Measurements from ENCODE around the gene TMEM60. TPM values are rescaled to one million over a fixed set of nuclear protein-coding genes. Genes with fewer than 3 reads are reported as not detected.

Gene TMEM60
- polyA plus RNA-seq, 3 donors = 25.3 to 29.7 (median 25.7) TPM

GRCh38 chr7:77822269-77822668 is 24.0 kb upstream of the TMEM60 start:
- DNase-seq = no peak

GRCh38 chr7:77820967-77821366 is 22.7 kb upstream of the TMEM60 start:
- no peak for DNase-seq

GRCh38 chr7:77819021-77819420 is 20.8 kb upstream of the TMEM60 start:
- no peak for DNase-seq

- DNase-seq = no peak
Observed at GRCh38 chr7:77813180-77813579, 14.9 kb upstream of the TMEM60 start.

GRCh38 chr7:77812290-77812685 is 14.1 kb upstream of the TMEM60 start:
- no peak for DNase-seq

GRCh38 chr7:77811516-77812289 is 13.5 kb upstream of the TMEM60 start:
- DNase-seq = no peak

- DNase-seq = no peak
Observed at GRCh38 chr7:77808517-77808916, 10.3 kb upstream of the TMEM60 start.

- DNase-seq = no peak
Observed at GRCh38 chr7:77806425-77806824, 8.2 kb upstream of the TMEM60 start.

- DNase-seq = no peak
Observed at GRCh38 chr7:77802557-77803405, 4.5 kb upstream of the TMEM60 start.

GRCh38 chr7:77800730-77801129 is 2.5 kb upstream of the TMEM60 start:
- DNase-seq = no peak

- no peak for DNase-seq
Observed at GRCh38 chr7:77800158-77800557, 1.9 kb upstream of the TMEM60 start.

- DNase-seq = peak; percentile 49
Observed at GRCh38 chr7:77799078-77799964, 1.1 kb upstream of the TMEM60 start.

- no peak for DNase-seq
Observed at GRCh38 chr7:77797734-77798393, 370 bp downstream of the TMEM60 start.

- DNase-seq = no peak
Observed at GRCh38 chr7:77796960-77797359, 1.3 kb downstream of the TMEM60 start.

- no peak for DNase-seq
Observed at GRCh38 chr7:77796109-77796508, 2.1 kb downstream of the TMEM60 start.

GRCh38 chr7:77794000-77794399 is 4.2 kb downstream of the TMEM60 start:
- no peak for DNase-seq

- DNase-seq = no peak
Observed at GRCh38 chr7:77791956-77792355, 6.3 kb downstream of the TMEM60 start.

GRCh38 chr7:77791336-77791735 is 6.9 kb downstream of the TMEM60 start:
- no peak for DNase-seq

GRCh38 chr7:77788327-77788902 is 9.8 kb downstream of the TMEM60 start:
- DNase-seq = no peak

GRCh38 chr7:77786741-77787140 is 11.5 kb downstream of the TMEM60 start:
- no peak for DNase-seq

- no peak for DNase-seq
Observed at GRCh38 chr7:77786018-77786417, 12.2 kb downstream of the TMEM60 start.

All from renal pelvis (tissue), 4 donors.